ENCODE results near the gene GPR78. TPM values are rescaled to one million over a fixed set of nuclear protein-coding genes. Genes with fewer than 3 reads are reported as not detected.

The GPR78 gene
- total RNA-seq, 4 donors from 2014 or later, result 0.19 TPM; not detected in 2

DNA sequence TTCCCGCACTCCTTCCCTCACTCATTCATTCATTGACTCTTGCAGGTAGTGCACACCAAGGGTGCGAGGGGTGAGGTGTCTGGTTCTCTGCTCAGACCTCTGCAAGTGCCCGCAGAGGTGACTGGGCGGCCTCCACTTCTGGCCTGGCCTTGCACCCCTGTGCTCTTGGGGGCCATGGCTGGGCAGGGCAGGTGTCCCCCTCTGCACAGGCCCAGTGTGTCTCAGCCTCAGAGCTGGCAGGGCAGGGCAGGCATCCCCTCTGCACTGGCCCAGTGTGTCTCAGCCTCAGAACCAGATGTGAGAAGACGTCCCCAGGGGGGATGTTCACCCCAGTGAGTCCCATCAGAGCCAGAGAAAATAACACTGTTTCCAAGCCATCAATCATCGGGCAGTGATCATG lies 29.2 kb downstream of the GPR78 start:
- ATAC-seq (ENCODE audit: low FRiP score) (no peak), DNase-seq (ENCODE audit: low spot score) (no peak)
- TF ChIP-seq, protein P1, sequence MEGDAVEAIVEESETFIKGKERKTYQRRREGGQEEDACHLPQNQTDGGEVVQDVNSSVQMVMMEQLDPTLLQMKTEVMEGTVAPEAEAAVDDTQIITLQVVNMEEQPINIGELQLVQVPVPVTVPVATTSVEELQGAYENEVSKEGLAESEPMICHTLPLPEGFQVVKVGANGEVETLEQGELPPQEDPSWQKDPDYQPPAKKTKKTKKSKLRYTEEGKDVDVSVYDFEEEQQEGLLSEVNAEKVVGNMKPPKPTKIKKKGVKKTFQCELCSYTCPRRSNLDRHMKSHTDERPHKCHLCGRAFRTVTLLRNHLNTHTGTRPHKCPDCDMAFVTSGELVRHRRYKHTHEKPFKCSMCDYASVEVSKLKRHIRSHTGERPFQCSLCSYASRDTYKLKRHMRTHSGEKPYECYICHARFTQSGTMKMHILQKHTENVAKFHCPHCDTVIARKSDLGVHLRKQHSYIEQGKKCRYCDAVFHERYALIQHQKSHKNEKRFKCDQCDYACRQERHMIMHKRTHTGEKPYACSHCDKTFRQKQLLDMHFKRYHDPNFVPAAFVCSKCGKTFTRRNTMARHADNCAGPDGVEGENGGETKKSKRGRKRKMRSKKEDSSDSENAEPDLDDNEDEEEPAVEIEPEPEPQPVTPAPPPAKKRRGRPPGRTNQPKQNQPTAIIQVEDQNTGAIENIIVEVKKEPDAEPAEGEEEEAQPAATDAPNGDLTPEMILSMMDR (IDR thresholded peaks at IDR 0.05), result no peak

GRCh38 chr4:8609824-8610350 lies 29.7 kb downstream of the GPR78 start:
- no peak for DNase-seq (ENCODE audit: low spot score)
- no peak for ATAC-seq (ENCODE audit: low FRiP score)
- TF ChIP-seq, protein P1 (IDR thresholded peaks at IDR 0.05), result no peak

- no peak for DNase-seq (ENCODE audit: low spot score)
- TF ChIP-seq, protein P1 (IDR thresholded peaks at IDR 0.05), result no peak
- ATAC-seq (ENCODE audit: low FRiP score), result no peak
Observed at GRCh38 chr4:8610858-8611616, 30.8 kb downstream of the GPR78 start.

- ATAC-seq (ENCODE audit: low FRiP score), result no peak
- TF ChIP-seq, protein P1 (IDR thresholded peaks at IDR 0.05), result no peak
- no peak for DNase-seq (ENCODE audit: low spot score)
Observed at GRCh38 chr4:8612646-8613045, 32.5 kb downstream of the GPR78 start.

DNA sequence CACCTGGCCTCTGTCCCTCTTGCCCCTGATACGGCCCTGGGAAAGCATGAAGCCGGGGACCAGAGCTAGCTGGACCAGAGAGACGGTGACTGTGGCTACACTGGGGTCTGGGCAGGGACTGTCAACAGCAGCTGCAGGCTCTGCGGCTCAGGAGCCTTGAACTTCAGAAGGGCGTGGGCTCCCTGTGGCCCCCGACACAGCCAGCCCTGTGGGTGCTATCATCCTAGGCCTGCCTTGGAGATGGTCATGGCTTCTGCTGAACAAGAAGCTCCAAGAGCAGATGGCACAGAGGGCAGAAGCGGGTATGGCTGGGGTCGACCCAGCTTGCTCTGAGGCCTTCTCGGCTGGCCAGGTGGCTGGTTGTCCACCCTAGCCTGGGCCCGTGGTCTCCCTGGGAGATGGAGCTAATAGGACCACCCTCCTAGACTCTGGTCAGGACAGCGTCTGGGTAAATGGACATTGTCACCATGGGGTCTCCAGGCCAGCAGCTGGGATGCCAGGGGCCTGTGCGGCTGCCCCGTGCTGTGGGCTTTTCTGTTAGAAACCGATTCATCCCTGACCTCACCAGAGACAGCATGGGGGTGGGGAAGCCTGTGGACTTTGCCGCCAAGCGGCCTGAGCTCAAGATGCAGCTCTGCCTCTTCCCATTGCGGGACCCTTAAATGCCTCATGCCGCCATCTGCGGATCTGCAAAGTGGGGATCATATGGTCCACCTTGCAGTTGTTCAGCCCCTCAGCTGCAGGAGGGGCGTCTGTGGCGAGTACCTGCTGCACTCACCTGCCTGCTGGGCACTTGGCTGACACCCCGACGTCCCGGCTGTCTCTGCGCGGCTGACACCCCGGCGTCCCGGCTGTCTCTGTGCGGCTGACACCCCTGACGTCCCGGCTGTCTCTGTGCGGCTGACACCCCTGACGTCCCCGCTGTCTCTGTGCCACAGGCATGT lies 33.5 kb downstream of the GPR78 start:
- ATAC-seq (ENCODE audit: low FRiP score), result no peak
- TF ChIP-seq, protein P1 (IDR thresholded peaks at IDR 0.05), result no peak
- no peak for DNase-seq (ENCODE audit: low spot score)

DNA sequence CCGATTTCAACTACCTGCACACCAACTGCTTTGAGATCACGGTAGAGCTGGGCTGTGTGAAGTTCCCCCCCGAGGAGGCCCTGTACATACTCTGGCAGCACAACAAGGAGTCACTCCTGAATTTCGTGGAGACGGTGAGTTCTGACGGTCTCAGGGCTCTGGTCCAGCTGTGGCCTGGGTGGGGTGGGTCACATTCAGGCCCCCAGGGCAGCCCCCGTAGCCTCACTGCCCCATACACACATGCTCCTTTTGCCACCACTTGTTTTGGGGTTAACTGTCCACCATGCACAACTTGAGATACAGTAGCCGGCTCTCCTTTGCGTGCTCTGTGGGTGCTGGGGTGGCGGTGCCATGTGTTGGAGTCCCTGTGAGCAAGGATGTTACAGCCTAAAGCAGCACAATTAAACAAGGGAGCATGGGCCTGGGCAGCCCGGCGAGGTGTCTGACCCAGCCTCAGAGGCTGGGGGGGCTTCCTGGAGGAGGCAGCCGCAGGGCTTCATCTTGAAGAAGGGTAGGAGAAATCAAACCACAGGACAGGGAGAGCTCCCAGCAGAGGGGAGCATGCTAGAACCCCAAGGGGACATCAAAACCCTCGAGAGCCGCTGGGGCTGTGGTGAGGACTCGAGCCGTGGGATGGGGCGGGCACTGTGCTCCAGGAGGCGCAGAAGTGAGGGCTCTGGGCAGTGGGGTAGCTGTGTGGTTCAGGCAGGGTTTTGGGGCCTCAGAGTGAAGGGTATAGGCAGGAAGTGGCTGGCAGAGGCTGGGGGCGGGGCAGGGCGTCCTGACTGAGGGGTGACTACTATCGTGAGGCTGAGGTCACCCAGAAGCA lies 34.4 kb downstream of the GPR78 start:
- no peak for ATAC-seq (ENCODE audit: low FRiP score)
- TF ChIP-seq, protein P1 (IDR thresholded peaks at IDR 0.05), result no peak
- no peak for DNase-seq (ENCODE audit: low spot score)

Data from omental fat pad (tissue), 4 donors.